ENCODE results near the gene SMLR1.

GRCh38 chr6:130796313-130796905 is 30.8 kb upstream of the SMLR1 start:
- TF ChIP-seq, protein P1, sequence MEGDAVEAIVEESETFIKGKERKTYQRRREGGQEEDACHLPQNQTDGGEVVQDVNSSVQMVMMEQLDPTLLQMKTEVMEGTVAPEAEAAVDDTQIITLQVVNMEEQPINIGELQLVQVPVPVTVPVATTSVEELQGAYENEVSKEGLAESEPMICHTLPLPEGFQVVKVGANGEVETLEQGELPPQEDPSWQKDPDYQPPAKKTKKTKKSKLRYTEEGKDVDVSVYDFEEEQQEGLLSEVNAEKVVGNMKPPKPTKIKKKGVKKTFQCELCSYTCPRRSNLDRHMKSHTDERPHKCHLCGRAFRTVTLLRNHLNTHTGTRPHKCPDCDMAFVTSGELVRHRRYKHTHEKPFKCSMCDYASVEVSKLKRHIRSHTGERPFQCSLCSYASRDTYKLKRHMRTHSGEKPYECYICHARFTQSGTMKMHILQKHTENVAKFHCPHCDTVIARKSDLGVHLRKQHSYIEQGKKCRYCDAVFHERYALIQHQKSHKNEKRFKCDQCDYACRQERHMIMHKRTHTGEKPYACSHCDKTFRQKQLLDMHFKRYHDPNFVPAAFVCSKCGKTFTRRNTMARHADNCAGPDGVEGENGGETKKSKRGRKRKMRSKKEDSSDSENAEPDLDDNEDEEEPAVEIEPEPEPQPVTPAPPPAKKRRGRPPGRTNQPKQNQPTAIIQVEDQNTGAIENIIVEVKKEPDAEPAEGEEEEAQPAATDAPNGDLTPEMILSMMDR (conservative IDR thresholded peaks at IDR 0.05; ENCODE audit: low read depth, low read length) = no peak
- TF ChIP-seq EZH2 (IDR thresholded peaks at IDR 0.05; ENCODE audit: low read length, unreplicated experiment) (no peak), EZH2phosphoT487 (IDR thresholded peaks at IDR 0.05; ENCODE audit: borderline replicate concordance, low read length) (no peak)

Measured in PC-3 (cell line).